ENCODE measurements around the gene KRT74.

Gene KRT74

GRCh38 chr12:52573306-52573705 is 337 bp downstream of the KRT74 start:
- no peak for DNase-seq (ENCODE audit: low read depth in 3 of 3)

DNA sequence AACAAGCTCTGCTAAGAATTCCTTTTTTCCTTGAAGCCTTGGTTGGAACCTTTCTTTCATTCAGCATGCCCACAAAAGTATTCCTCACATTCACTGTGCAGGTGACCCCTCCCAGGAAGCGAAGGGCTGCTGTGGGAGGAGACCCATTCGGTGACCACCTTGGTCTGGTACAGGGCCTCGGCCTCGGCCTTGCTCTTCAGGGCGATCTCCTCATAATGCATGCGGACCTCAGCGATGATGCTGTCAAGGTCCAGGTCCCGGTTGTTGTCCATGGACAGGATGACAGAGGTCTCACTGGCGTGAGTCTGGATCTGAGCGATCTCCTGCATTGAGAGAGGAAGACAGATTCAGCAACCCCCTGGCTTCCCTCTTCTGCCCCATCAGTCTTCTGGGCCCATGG is 3.1 kb downstream of the KRT74 start:
- DNase-seq (ENCODE audit: low read depth in 3 of 3), result no peak

GRCh38 chr12:52568111-52568510 is 5.5 kb downstream of the KRT74 start:
- DNase-seq (ENCODE audit: low read depth in 3 of 3), result no peak

DNA sequence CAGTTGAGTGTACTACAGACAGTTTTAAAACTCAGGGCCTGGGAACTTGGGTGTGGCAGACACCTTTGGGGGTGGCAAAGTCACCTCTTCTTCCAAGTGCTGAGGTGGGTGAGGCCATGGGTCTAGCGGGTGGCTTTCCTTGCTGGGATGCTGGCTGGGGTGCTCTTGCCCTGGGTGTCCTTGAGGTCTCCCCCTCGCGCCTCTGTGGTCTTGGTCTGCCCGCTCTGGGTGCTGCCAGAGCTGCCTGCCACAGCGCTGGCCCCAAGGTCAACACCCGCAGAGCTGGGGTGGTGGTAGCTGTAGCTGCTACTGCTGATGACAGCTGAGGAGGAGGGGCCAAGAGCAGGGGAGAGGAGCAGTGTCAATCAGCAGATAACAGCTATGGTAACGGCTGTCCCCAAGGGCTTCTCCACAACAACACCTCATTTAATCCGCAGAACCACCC is 6.8 kb downstream of the KRT74 start:
- no peak for DNase-seq (ENCODE audit: low read depth in 3 of 3)

GRCh38 chr12:52564582-52564981 is 9.1 kb downstream of the KRT74 start:
- DNase-seq (ENCODE audit: low read depth in 3 of 3), result no peak

DNA sequence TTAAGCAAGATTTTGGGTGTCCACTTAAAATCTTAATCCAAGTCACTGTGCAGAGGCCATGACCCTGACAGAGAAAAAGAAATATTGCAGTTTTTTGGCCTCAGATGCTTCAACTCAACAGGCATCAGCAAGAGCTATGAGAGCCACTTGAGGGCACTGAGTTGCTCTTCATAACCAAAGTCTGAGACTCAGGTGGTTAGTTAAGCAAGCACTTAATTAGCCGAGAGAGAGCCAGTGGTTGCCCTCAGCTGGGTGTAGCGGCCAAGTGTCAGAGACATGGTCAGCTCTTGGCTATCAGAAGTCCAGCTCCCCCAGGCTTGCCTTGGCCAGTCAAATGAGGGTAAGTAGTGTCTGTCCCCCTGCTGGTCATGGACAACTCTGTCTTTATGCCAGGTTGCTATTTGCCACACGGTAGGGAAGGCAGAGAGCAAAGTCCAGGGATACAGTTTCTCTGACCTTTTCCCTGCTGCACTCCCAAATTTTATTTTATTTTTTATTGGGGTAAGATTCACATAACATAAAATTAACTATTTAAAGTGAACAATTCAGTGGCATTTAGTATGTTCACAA is 11.7 kb downstream of the KRT74 start:
- no peak for DNase-seq (ENCODE audit: low read depth in 3 of 3)

DNA sequence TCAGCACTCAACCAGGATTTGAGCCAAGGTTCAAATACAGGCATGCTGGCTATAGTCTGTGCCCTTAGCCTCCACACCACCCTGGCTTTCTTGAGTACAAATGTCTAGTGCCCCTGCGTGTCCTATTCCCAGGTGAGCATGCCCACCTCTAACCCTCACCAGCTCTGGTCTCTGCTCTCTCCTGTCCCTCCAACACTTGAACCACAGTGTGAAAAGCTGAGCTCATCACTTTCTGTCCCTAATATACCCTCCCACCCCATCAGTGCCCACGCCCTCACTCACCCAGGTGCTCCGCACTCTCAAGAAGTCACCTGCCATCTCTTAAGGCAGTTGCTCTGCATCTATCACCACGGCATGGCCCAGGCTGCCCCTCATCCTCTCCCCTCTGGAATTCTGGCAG is 13.7 kb downstream of the KRT74 start:
- no peak for DNase-seq (ENCODE audit: low read depth in 3 of 3)

- DNase-seq (ENCODE audit: low read depth in 3 of 3), result no peak
These were observed 14.7 kb downstream of the KRT74 start for GRCh38 chr12:52558781-52559445.

GRCh38 chr12:52557476-52557875 is 16.2 kb downstream of the KRT74 start:
- no peak for DNase-seq (ENCODE audit: low read depth in 3 of 3)

DNA sequence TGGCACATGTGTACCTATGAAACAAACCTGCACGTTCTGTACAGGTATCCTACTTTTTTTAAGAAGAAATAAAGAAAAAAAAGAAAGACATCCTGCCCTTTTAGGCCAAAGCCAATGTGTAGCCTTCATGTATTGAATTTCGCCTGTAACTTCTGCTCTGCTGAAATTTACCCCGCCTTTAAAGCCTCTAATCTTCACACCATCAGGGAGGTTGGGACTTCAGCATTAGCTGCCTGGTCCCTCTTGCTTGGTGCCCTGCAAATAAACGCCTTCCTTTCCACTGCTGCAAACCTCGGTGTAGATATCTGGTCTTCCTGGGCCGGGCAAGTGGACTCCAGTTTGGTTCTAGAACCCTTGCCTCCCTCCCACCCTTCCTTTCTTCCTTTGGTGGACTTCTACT is 18.1 kb downstream of the KRT74 start:
- no peak for DNase-seq (ENCODE audit: low read depth in 3 of 3)

DNA sequence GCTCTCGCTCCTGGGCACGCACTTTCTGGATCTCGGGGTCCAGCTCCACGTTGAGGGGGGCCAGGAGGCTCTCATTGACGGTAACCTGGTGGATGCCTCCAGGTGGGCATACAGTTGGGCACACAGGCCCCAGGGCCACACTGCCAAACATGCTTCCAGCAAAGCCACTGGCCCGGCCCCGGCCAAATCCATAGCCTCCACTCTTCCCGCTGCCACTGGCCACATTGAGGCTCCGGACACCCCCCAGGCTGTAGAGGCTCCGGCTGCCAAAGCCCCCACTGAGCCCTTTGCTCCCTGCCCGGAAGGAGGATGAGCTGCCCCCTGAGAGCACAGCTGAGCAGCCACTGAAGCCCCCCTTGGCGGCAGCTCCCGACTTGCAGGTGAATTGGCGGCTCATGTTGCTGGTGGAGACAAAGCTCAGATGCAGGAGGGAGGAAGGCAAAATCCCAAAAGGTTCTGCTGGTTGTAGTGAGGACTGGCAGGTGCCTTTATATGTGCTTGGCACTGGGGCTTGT is 20.9 kb downstream of the KRT74 start, which contains the start of gene KRT71:
Gene KRT71, minus strand, starts transcription at position 465 of the 515 bp plus-strand sequence. Its CDS starts 68 bp downstream, at position 397.
- no peak for DNase-seq (ENCODE audit: low read depth in 3 of 3)

DNA sequence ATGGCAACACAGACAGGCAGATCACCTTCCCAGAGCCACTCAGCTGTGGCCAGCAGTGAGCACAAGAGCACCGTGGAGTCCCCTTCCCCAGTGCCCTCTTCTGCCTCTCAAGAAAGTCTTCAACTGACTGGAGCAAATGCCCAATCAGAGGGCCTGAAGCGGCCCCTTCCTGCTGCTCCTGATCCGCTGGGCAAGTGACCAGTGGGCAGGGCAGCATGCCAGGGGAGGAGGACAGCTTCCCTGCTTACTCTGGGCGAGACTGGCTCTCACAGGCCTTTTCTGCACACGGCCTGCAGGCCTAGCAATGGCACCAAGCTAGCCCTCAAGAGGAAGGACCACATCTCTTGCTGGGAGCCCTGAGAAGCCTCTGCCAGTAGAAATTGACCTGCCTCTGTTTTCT is 21.6 kb downstream of the KRT74 start:
- DNase-seq (ENCODE audit: low read depth in 3 of 3), result no peak

- no peak for DNase-seq (ENCODE audit: low read depth in 3 of 3)
These were observed 22.3 kb downstream of the KRT74 start for GRCh38 chr12:52551216-52551865.

- no peak for DNase-seq (ENCODE audit: low read depth in 3 of 3)
These were observed 27.5 kb downstream of the KRT74 start for GRCh38 chr12:52546126-52546525.

- DNase-seq (ENCODE audit: low read depth in 3 of 3), result no peak
These were observed 29.4 kb downstream of the KRT74 start for GRCh38 chr12:52543985-52544883.

DNA sequence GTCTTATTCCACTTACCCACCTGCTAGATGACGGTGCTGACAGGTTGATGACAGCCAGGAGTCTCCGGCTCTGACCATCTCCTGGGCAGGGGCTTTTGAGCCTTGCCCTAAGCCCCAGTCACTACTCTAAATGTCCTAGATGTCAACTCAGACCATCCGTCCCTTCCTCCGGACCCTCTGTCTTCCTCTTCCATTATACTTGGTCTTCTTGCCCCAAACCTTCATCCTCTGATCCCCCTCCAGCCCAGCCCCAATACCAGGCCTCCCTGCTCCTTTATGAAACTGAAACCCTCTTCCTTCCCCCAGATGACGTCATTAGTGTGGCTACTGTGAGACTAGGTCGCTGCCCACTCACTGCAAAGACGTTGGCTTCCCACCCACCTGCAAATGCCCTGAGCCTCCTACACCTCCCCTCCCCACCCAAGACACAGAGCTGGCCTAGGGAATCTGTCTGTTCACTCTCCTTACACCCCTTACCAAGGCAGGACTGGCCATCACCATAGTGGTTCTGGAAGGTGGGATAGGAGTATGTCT is 30.8 kb downstream of the KRT74 start:
- no peak for DNase-seq (ENCODE audit: low read depth in 3 of 3)

DNA sequence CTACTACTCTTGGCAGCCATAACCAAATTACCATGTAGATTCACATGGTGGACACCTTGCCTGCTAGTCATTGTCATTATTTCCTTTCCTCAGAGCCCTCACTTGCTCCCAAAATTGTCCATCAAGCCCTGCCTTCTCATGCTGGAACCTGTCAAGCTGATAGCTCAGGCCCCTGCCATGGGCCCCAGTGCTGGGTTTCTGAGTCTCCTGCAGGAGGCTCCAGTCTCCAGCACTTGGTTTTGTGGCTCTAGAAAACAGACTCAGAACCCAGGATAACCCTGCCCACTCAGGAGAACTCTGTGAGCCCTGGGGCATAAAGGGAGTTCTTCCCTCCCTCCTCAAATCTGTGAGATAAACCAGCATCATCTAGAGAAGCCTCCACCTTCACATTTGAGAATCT is 31.5 kb downstream of the KRT74 start:
- DNase-seq (ENCODE audit: low read depth in 3 of 3), result no peak

GRCh38 chr12:52541709-52542108 is 31.9 kb downstream of the KRT74 start:
- no peak for DNase-seq (ENCODE audit: low read depth in 3 of 3)

DNA sequence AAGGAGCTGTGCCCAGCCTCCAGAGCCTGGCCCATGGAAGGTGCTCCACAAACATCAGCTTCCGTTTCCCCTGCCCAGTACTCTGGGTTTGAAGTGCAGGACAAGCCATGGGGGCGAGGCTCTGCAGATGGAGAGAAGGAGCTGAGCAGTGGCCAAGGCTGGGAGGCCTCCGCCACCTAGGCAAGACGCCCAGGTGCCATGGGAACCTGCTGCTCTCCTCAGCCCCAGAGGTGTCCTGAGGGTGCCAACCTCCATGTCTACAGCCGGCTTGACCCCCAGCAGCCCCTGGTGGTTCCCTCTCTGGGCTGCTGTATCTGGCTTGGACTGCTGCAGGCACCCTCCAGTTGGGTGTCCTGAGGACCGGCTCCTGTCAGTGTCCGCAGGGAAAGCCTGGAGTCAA is 33.1 kb downstream of the KRT74 start:
- DNase-seq (ENCODE audit: low read depth in 3 of 3), result no peak

- no peak for DNase-seq (ENCODE audit: low read depth in 3 of 3)
These were observed 33.8 kb downstream of the KRT74 start for GRCh38 chr12:52539821-52540173.

- DNase-seq (ENCODE audit: low read depth in 3 of 3), result no peak
These were observed 34.4 kb downstream of the KRT74 start for GRCh38 chr12:52539083-52539820.
